ENCODE results near the gene AURKB.
A peak's percentile ranks its signal among the peaks of the same experiment; 100 is the strongest.

Gene AURKB

GRCh38 chr17:8187517-8188262 is 22.7 kb downstream of the AURKB start:
- peak; percentile 99 for DNase-seq

DNA sequence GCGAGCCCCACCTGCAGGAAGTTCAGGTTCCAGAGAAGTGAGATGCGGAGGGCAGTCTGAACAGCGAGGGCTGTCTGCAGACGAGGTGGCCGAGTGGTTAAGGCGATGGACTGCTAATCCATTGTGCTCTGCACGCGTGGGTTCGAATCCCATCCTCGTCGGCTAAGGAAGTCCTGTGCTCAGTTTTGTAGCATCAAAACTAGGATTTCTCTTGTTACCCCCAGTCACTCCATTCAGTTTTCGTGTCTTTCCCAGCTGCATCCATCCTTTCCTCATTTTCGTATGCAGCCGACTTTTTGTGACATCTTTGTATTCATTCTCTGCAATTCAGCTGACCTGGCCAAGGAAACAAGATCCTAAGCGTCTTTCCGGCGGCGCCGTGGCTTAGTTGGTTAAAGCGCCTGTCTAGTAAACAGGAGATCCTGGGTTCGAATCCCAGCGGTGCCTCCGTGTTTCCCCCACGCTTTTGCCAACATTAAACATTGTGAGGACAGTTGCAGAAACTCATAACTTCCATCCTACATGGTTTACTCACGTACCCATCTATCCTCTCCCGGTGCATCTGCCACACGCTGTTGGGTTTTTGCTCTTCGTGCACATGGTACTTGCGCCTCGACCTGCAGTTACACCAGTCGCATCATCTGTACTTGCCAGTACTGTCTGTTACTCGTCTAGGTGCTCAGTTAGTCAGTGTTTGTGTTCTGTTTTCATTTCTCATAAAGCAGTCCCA is 23.4 kb downstream of the AURKB start:
- DNase-seq: peak; percentile 99

- DNase-seq: no peak
Measured at GRCh38 chr17:8186446-8186786, 24.0 kb downstream of the AURKB start.

GRCh38 chr17:8185582-8186445 is 24.6 kb downstream of the AURKB start:
- DNase-seq: peak; percentile 70

DNA sequence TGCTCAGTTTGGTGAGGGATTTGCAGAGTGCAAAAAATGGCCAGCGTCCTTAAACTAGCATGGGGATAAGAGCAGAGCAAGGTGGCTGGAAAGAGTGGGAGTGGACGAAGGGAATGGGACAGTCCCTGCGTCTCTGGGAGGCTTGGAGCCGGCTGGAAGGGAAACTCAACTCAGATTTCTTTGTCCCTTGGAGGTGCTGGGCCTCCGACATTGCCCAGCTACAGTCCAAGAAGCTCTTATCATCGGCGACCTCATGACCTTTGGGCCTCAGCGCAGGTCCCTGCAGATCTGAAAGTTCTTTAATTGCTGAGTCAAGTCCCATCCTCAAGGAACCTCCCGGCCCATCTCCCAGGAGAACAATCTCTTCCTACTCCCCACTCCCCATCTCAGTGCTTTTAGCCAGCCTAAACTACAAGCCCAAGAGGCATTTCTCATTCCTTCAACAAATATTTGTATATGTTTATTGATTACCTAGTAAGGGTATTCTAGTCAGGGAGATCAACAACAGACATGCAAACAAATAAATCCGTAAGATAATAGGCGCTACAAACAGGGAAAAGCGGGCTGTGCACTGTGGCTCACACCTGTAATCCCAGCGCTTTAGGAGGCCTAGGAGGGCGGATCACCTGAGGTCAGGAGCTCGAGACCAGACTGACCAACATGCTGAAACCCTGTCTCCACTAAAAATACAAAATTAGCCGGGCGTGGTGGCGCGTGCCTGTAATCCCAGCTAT is 33.2 kb downstream of the AURKB start:
- no peak for DNase-seq

DNA sequence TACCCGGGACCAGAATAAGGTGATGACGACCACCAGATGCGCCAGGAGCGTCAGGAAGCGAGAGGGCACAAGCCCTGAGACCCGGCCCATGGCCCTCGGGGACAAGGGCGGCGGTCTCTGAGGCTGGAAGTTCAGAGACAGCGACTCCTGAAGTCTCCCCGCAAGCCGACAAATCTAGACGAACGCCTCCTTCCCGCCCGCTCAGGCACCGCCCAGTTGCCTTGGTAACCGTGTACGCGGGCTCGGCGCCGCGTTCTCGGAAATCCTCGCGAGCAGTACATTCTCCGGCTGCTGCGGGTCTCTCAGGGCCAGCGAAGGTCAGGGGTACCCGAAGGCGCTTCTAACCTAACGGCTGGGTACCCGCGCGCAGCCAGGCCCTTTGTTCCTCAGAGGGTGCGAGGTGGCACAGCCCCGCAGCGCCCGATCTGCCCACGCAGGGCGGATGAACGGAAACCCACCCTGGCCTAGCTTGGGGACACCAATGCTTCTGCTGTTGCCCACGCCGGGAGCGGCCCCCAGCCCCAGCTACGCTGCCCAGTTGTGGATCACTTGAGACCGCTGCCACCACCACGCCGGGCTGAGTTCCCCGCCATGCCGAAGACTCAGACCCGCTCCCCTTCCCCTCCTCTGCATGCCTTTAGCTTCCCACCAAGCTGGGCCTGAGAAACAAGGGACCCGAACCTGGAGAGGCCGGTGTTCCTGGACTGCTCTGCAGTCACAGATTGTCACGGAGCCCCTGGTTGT is 34.0 kb downstream of the AURKB start, which contains the start of gene TMEM107:
TMEM107 (minus strand) TSS at position 184 of the 744 bp plus-strand sequence; CDS start at position 90, 94 bp downstream.
- peak; percentile 67 for DNase-seq

DNA sequence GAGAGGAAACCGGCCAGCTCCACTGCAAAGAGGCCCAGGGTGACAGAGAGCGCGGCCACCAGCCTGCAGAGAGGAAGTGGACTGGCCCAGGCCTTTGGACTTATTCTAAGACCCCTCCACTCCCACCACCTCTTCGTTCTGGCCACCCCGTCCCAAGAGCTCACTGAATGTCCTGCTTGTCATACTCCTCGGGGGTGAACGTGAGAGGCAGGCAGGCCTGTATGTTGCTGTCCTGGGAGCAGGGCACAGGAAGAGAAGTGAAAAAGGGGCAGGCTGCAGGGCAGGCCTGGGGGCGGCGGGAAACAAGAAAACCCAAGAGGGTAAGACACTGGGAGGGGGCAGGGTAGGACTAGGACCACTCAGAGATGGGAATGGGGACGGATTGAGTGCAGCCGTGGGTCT is 34.6 kb downstream of the AURKB start:
- DNase-seq: no peak

GRCh38 chr17:8173871-8174322 is 36.5 kb downstream of the AURKB start:
- DNase-seq: no peak

GRCh38 chr17:8173056-8173870 is 37.1 kb downstream of the AURKB start:
- peak; percentile 99 for DNase-seq

DNA sequence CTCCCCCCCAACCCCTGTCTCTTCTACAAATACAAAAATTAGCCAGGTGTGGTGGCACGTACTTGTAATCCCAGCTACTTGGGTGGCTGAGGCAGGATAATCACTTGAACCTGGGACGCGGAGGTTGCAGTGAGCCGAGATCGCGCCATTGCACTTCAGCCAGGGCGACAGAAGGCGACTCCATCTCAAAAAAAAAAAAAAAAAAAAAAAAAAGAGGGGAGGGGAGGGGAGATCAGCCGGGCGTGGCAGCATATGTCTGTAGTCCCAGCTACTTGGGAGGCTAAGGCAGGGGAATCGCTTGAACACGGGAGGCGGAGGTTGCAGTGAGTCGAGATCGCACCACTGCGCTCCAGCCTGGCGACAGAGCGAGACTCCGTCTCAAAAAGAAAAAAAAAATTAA is 40.2 kb downstream of the AURKB start:
- peak; percentile 47 for DNase-seq

DNA sequence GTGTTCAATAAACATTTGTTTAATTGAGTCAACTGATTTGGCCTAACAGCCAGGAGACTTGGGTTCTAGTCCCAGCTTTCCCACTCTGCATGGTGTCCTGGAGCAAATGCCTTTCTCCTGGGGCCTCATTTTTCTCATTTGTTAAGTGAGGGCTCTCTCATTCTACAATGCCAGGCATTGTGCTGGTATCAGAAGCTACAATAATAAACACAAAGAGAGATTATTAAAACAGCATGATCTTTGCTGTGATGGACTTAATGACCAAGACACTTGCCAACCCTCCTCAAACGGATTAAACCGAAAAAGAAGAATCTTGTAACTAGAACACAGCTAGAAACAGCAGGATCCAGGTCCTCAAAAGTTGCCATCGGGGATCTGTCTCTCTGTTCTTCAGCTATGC is 42.8 kb downstream of the AURKB start:
- no peak for DNase-seq

- no peak for DNase-seq
Measured at GRCh38 chr17:8166731-8167130, 43.6 kb downstream of the AURKB start.

- DNase-seq: no peak
Measured at GRCh38 chr17:8164815-8165131, 45.6 kb downstream of the AURKB start.

- peak; percentile 32 for DNase-seq
Measured at GRCh38 chr17:8163978-8164814, 46.2 kb downstream of the AURKB start.

DNA sequence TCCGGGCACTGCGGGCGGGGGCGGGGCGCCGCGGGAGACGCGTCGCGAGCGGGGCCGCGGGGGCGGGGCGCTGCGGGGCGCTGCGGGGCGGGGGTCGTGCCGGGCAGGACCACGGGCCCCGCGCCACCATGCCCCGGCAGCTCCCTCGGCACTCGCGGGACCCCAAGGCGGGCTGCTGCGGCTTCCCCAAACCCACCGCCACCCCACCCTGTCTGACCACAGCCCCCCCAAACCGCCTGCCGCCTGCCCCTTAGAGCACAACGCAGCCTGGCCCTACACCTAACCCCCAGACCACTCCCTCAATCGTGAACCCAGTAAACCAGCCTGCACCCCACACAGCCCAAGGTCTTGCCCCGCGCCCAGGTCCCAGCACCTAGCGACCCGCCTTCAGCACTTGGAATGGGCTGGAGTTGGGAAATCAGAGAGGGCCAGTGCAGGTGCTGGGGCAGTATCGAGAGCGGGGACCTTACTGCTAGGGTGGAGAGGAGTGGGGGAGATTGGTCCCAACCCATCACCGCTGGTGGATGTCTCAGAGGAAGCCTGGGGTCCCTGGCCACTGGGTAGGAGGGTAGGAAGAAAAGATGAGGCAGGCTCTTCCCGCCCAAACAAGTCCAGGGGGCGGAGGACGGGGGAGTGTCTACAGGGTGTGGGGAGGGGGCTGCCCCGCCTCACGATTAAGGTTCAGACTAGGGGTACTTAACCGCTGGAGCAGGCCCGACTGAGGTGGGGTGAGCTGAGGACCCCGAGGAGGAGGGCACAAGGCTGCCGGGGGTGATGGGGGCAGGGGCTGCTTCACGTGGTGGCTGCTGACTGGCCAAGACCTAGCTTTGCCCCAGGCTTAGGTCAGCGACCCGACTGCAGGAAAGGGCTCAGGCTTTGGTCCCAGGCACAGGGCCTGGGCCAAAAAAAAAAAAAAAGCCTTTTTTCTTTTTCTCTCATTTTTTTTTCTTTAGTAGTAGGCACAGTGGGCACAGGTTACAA is 47.1 kb downstream of the AURKB start:
- DNase-seq: peak; percentile 63

DNA sequence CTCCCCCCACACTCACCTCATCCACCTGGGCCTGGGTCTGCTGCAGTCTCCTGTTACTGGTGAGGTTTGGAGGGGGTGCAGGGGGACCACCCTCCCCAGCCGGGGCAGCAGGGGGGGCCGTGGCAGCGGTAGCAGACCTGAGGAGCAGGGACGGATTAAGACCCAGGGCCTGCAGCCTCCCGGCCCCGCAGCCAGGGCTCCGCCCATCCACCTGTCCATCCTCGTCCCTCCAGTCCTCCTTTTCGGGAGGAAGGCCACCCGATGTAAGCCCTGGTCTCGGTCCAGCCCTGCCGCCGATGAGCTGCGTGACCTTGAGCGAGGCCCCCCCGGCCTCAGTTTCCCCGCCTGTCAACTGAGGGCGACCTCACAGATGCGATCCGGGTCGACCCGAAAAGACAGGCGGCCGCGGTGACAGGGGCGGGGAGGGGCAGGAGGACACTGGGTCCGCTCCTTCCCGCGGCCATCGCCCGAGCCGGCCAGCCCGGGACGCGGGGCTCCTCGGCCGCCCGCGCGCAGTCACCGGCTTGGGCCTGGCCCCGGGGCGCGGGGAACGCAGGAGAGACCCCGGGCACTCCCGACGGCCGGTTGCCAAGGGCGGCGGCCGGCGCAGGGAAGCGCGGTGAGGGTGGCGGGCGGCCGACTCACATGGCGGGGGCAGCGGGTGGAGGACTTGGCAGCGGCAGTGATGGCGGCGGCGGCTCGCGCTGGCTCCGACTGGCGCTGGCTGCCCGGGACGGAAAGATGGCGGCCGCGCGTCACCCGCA is 48.0 kb downstream of the AURKB start, which contains the start of gene VAMP2:
VAMP2 (minus strand) TSS at position 716 of the 764 bp plus-strand sequence; CDS start at position 647, 69 bp downstream.
- peak; percentile 23 for DNase-seq

GRCh38 chr17:8161289-8162232 is 48.8 kb downstream of the AURKB start:
- no peak for DNase-seq
